GM10248 (cell line): ENCODE measurements around the gene HELZ2.

Source experiments
- CTCF ChIA-PET: fragments of 300-600 bp; sonication (Branson Sonifier 250); formaldehyde crosslinking; extraction: SDS; loops from one replicate; lab custom pipeline; 2021; ENCODE audit warnings: antibody characterized with exemption; lab: Yijun Ruan, JAX
- POLR2A ChIA-PET: fragments of 350-650 bp; sonication (Branson Sonifier 250); formaldehyde crosslinking; extraction: SDS; loops from one replicate; lab custom pipeline; 2020; ENCODE audit warnings: antibody characterized with exemption; lab: Yijun Ruan, JAX
- DNase-seq: peaks from one replicate; pipeline ENCODE4 v3.0.0; 2012; ENCODE audit errors: extremely low spot score
- TF ChIP-seq, protein P1 (sequence below): IDR thresholded peaks from 2 replicates; pipeline ENCODE4 v1.5.1; 2012; ENCODE audit warnings: mild to moderate bottlenecking, low read depth; ENCODE audit errors: extremely low read depth, missing control alignments, control extremely low read depth

The HELZ2 gene

DNA sequence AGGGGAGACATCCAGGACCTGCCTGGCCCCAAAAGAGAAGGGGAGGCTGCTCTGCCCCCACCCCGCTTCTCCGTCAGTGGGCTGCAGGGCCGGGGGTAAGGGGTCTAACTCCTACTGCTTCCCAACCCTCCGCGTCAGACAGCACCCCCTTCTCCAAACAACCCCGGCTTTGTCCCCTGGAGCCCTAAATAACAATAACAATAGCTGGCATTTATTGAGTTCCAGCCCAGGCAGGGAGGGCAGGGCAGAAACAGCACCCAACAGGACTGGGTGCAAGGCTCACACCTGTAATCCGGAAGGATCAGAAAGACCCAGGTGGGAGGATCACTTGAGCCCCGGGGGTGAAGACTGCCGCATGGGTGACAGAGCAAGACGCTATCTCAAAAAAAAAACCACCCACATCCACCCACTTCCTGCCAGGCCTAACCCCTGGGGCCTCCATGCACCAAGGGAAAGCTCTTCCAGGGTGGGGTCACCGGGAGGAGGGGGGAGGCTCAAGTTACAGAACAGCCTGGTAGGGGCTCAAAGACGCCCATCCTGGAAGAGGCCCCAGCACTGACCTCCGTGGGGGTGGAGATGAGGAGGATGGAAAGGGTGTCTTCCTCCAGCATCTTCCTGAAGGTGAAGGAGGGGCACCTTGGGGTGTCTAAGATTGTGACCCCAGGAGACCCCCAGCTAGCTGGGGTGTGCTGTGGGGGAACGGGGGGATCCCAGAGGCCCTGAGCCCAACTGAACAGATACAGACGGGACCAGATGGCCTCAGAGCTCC is 21.4 kb downstream of the HELZ2 start:
- TF ChIP-seq, protein P1, sequence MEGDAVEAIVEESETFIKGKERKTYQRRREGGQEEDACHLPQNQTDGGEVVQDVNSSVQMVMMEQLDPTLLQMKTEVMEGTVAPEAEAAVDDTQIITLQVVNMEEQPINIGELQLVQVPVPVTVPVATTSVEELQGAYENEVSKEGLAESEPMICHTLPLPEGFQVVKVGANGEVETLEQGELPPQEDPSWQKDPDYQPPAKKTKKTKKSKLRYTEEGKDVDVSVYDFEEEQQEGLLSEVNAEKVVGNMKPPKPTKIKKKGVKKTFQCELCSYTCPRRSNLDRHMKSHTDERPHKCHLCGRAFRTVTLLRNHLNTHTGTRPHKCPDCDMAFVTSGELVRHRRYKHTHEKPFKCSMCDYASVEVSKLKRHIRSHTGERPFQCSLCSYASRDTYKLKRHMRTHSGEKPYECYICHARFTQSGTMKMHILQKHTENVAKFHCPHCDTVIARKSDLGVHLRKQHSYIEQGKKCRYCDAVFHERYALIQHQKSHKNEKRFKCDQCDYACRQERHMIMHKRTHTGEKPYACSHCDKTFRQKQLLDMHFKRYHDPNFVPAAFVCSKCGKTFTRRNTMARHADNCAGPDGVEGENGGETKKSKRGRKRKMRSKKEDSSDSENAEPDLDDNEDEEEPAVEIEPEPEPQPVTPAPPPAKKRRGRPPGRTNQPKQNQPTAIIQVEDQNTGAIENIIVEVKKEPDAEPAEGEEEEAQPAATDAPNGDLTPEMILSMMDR, result no peak
- no peak for DNase-seq
- ChIA-PET POLR2A (interaction anchor here (0.8 kb wide), 1 partner anchor 13 kb away, joined by 3 read pairs; no protein-coding TSS in a partner anchor), CTCF (interaction anchor here (1.0 to 2.4 kb wide), 3 partner anchors 9 to 56 kb away, joined by 3 to 22 read pairs (median 3); partner anchors contain the start of gene PTK6)

GRCh38 chr20:63551068-63551467 is 23.0 kb downstream of the HELZ2 start:
- TF ChIP-seq, protein P1, result no peak
- no peak for DNase-seq
- ChIA-PET POLR2A (no interaction called here), CTCF (interaction anchor here (0.8 to 2.4 kb wide), 3 partner anchors 13 to 91 kb away, joined by 3 to 22 read pairs (median 3); partner anchors contain the start of gene PTK6)

DNA sequence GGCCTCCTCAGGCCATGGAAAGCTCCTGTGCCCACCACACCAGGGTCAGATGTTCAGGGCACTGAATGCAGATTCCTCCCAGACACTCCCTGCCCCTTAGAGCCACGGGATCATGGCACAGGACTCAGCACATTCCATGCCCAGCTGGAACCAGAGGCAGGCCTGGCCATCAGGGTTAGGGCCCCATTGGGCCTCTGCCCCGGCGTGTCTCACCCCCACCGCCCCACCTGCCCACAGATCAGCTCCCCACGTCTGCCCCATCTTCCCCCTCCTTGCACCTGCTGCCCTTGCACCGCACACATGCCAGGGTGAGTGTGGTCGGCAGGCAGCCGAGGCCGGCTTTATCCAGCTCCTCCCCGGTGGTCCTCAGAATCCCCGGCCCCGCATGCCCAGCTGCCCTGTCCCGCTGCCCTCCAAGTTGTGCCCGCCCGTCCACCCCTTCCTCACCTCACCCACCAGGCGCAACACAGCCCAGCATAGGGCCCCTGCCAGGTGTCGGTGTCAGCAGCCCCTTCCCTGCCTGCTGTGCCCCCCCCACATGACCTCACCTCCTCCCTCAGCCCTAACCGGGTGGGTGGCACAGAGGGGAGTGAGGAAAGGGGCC is 24.3 kb downstream of the HELZ2 start:
- ChIA-PET POLR2A (no interaction called here), CTCF (interaction anchor here (1.0 kb wide), 1 partner anchor 12 kb away, joined by 3 read pairs; the partner anchor contains the start of gene PTK6)
- no peak for DNase-seq
- TF ChIP-seq, protein P1, result no peak

DNA sequence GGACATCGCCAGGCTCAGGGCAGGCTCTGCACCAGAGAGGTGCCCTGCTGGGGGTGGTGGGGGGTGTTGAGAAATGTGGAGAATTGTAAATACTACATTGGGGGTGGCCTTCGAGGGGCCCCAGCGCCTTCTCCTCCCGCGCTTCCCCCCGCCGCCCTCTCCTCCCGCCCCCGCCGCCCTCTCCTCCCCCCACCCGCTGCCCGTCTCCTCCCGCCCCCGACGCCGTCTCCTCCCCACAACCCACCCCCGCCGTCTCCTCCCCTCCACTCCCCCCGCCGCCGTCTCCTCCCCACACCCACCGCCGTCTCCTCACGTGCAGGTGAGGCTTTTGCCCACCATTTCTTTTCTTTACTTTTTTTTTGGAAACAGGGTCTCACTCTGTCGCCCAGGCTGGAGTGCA is 25.0 kb downstream of the HELZ2 start:
- no peak for DNase-seq
- TF ChIP-seq, protein P1, result no peak
- ChIA-PET POLR2A (no interaction called here), CTCF (interaction anchor here (1.0 kb wide), 1 partner anchor 12 kb away, joined by 3 read pairs; the partner anchor contains the start of gene PTK6)

- TF ChIP-seq, protein P1, result no peak
- ChIA-PET CTCF (no interaction called here), POLR2A (no interaction called here)
- no peak for DNase-seq
These were observed 25.5 kb downstream of the HELZ2 start for GRCh38 chr20:63548542-63548941.

GRCh38 chr20:63547725-63548480 is 26.1 kb downstream of the HELZ2 start, which contains the start of gene SRMS:
TSS of gene SRMS (minus strand) at chr20:63547749. CDS start at chr20:63547463, 286 bp downstream.
- POLR2A ChIA-PET, result no interaction called here
- TF ChIP-seq, protein P1, result no peak
- no peak for DNase-seq
- CTCF ChIA-PET, result interaction anchor here (2.3 kb wide), 1 partner anchor 10 kb away, joined by 12 read pairs; the partner anchor contains the start of gene PTK6
